ENCODE measurements around the gene RPAIN. TPM values are rescaled to one million over a fixed set of nuclear protein-coding genes. Genes with fewer than 3 reads are reported as not detected.

The RPAIN gene
- total and polyA plus RNA-seq, 2 of the 13 experiments (the other 11 are each of a cell fraction or from before 2014, with no cell fraction given), result 42.1 to 58.5 TPM

DNA sequence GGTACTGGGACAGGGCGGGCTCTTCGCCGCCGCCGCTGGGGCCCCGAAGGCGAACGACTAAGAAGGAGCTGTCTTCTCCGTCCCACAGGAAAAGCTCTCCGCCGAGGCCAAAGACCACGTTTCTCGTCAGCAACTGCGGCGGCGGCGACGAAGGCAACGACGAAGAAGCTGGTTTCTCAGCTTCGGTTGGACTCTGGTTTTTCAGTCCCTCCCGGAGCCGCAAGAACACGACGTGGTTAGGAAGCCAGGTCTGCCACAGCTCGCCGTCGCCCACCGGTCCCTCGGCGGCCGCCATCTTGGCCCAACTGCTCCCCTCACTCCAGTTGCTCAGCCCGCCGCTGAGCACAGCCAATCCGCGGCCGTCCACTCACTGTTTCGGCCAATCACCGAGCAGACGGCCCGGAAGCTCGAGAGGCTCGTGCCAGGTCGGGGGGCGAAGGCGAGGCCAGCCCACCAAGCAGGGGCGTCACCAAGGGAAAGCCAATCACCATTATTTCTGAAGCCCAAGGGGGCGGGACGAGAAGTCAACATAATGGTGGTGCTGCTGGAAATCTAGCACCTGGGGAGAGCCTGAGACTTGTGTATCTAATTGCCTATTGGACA, 525 bp upstream of the RPAIN start, which contains the start of gene NUP88 (continued):
- TF ChIP-seq ZNF75D (CRISPR knock-in tag; IDR thresholded peaks at IDR 0.05; ENCODE audit: borderline replicate concordance) (no peak), TARDBP (CRISPR knock-in tag; IDR thresholded peaks at IDR 0.05) (no peak), XBP1 (CRISPR knock-in tag; IDR thresholded peaks at IDR 0.05) (no peak), ZNF879 (CRISPR knock-in tag; IDR thresholded peaks at IDR 0.05) (peak; percentile 83), ZNF383 (CRISPR knock-in tag; IDR thresholded peaks at IDR 0.05; ENCODE audit: borderline replicate concordance) (no peak; the same call in 1 of the 2 replicates), ZNF674 (CRISPR knock-in tag; IDR thresholded peaks at IDR 0.05; ENCODE audit: low read depth) (no peak), DR1 (CRISPR knock-in tag; IDR thresholded peaks at IDR 0.05) (no peak), ERF (CRISPR knock-in tag; IDR thresholded peaks at IDR 0.05) (0 out of 2 replicates have a peak, but pooled peaks have one; percentile 40), ZFP1 (CRISPR knock-in tag; IDR thresholded peaks at IDR 0.05) (no peak; the same call in 1 of the 2 replicates), PAF1 (CRISPR knock-in tag; IDR thresholded peaks at IDR 0.05) (no peak), ZNF766 (CRISPR knock-in tag; IDR thresholded peaks at IDR 0.05; ENCODE audit: borderline replicate concordance) (0 out of 2 replicates have a peak, but pooled peaks have one; percentile 26), IRF2 (CRISPR knock-in tag; IDR thresholded peaks at IDR 0.05) (peak; percentile 25; the same call in 1 of the 2 replicates)
- TF ChIP-seq, protein P1, sequence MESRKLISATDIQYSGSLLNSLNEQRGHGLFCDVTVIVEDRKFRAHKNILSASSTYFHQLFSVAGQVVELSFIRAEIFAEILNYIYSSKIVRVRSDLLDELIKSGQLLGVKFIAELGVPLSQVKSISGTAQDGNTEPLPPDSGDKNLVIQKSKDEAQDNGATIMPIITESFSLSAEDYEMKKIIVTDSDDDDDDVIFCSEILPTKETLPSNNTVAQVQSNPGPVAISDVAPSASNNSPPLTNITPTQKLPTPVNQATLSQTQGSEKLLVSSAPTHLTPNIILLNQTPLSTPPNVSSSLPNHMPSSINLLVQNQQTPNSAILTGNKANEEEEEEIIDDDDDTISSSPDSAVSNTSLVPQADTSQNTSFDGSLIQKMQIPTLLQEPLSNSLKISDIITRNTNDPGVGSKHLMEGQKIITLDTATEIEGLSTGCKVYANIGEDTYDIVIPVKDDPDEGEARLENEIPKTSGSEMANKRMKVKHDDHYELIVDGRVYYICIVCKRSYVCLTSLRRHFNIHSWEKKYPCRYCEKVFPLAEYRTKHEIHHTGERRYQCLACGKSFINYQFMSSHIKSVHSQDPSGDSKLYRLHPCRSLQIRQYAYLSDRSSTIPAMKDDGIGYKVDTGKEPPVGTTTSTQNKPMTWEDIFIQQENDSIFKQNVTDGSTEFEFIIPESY (CRISPR knock-in tag; IDR thresholded peaks at IDR 0.05), result no peak
- TF ChIP-seq, protein P2, sequence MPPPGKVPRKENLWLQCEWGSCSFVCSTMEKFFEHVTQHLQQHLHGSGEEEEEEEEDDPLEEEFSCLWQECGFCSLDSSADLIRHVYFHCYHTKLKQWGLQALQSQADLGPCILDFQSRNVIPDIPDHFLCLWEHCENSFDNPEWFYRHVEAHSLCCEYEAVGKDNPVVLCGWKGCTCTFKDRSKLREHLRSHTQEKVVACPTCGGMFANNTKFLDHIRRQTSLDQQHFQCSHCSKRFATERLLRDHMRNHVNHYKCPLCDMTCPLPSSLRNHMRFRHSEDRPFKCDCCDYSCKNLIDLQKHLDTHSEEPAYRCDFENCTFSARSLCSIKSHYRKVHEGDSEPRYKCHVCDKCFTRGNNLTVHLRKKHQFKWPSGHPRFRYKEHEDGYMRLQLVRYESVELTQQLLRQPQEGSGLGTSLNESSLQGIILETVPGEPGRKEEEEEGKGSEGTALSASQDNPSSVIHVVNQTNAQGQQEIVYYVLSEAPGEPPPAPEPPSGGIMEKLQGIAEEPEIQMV (CRISPR knock-in tag; IDR thresholded peaks at IDR 0.05; ENCODE audit: low read depth), result no peak
- TF ChIP-seq, protein P3, sequence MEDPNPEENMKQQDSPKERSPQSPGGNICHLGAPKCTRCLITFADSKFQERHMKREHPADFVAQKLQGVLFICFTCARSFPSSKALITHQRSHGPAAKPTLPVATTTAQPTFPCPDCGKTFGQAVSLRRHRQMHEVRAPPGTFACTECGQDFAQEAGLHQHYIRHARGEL (CRISPR knock-in tag; IDR thresholded peaks at IDR 0.05), result no peak
